Measurements from ENCODE around the gene SPEN. TPM values are rescaled to one million over a fixed set of nuclear protein-coding genes. Genes with fewer than 3 reads are reported as not detected.
"Not testable (repeated sequence)": the region's sequence is repeated elsewhere in the genome, so short reads cannot be mapped to it uniquely, and the experiment has no call there.

Gene SPEN
- total RNA-seq, 1 donor from 2014 or later, result 94.1 TPM

GRCh38 chr1:15826810-15827507, 20.5 kb upstream of the SPEN start:
- Mint-ChIP-seq H3K36me3 (ENCODE audit: low read depth) (peaks cover 4% of the 10 kb centered on the region), H3K27ac (no peak overlapping the region), H3K4me3 (no peak overlapping the region), H3K27me3 (no peaks in the 10 kb centered on the region), H3K4me1 (peaks cover 14% of the 10 kb centered on the region), H3K9me3 (no peaks in the 10 kb centered on the region)
- intact Hi-C loops (cut with micrococcal nuclease), result no loop called here
- no peak for DNase-seq

GRCh38 chr1:15827567-15827966, 19.9 kb upstream of the SPEN start:
- DNase-seq; intact Hi-C loops (cut with micrococcal nuclease); H3K4me3 Mint-ChIP-seq; H3K36me3 Mint-ChIP-seq (ENCODE audit: low read depth); H3K9me3 Mint-ChIP-seq; H3K27me3 Mint-ChIP-seq; H3K27ac Mint-ChIP-seq: not testable (repeated sequence)
- H3K4me1 Mint-ChIP-seq, result peaks cover 15% of the 10 kb centered on the region

GRCh38 chr1:15828931-15829330, 18.6 kb upstream of the SPEN start:
- H3K27me3 Mint-ChIP-seq; H3K4me3 Mint-ChIP-seq; DNase-seq; H3K9me3 Mint-ChIP-seq; H3K27ac Mint-ChIP-seq; H3K36me3 Mint-ChIP-seq (ENCODE audit: low read depth); intact Hi-C loops (cut with micrococcal nuclease): not testable (repeated sequence)
- peaks cover 21% of the 10 kb centered on the region for H3K4me1 Mint-ChIP-seq

GRCh38 chr1:15830258-15830657, 17.2 kb upstream of the SPEN start:
- Mint-ChIP-seq H3K27me3 (no peaks in the 10 kb centered on the region), H3K4me1 (peaks cover 26% of the 10 kb centered on the region), H3K27ac (no peak overlapping the region), H3K36me3 (ENCODE audit: low read depth) (peaks cover 4% of the 10 kb centered on the region), H3K9me3 (no peaks in the 10 kb centered on the region), H3K4me3 (no peak overlapping the region)
- intact Hi-C loops (cut with micrococcal nuclease), result loop anchor here (5.0 kb wide), 1 partner anchor 87 kb away; no protein-coding TSS in a partner anchor
- DNase-seq, result no peak

- intact Hi-C loops (cut with micrococcal nuclease), result loop anchor here (5.0 kb wide), 1 partner anchor 84 kb away; no protein-coding TSS in a partner anchor
- no peaks in the 10 kb centered on the region for H3K9me3 Mint-ChIP-seq
- peaks cover 2% of the 10 kb centered on the region for H3K27me3 Mint-ChIP-seq
- peaks cover 37% of the 10 kb centered on the region for H3K4me1 Mint-ChIP-seq
- H3K4me3 Mint-ChIP-seq, result peak overlapping the region; percentile 95
- H3K27ac Mint-ChIP-seq, result peak overlapping the region; percentile 99
- peaks cover 8% of the 10 kb centered on the region for H3K36me3 Mint-ChIP-seq (ENCODE audit: low read depth)
- peak; percentile 85 for DNase-seq
Observed at GRCh38 chr1:15833069-15833679, 14.3 kb upstream of the SPEN start.

- peak overlapping the region; percentile 95 for H3K4me3 Mint-ChIP-seq
- intact Hi-C loops (cut with micrococcal nuclease), result loop anchor here (2.0 to 5.0 kb wide), 2 partner anchors 83 to 309 kb away; partner anchors contain the start of gene CASP9
- H3K36me3 Mint-ChIP-seq (ENCODE audit: low read depth), result peaks cover 8% of the 10 kb centered on the region
- no peaks in the 10 kb centered on the region for H3K9me3 Mint-ChIP-seq
- peaks cover 37% of the 10 kb centered on the region for H3K4me1 Mint-ChIP-seq
- H3K27me3 Mint-ChIP-seq, result peaks cover 2% of the 10 kb centered on the region
- no peak for DNase-seq
- peak overlapping the region; percentile 99 for H3K27ac Mint-ChIP-seq
Observed at GRCh38 chr1:15833842-15834405, 13.6 kb upstream of the SPEN start.

GRCh38 chr1:15834406-15835204, 12.9 kb upstream of the SPEN start:
- peak; percentile 96 for DNase-seq
- peak overlapping the region; percentile 99 for H3K27ac Mint-ChIP-seq
- H3K9me3 Mint-ChIP-seq, result no peaks in the 10 kb centered on the region
- H3K27me3 Mint-ChIP-seq, result peaks cover 2% of the 10 kb centered on the region
- intact Hi-C loops (cut with micrococcal nuclease), result loop anchor here (1.0 to 5.0 kb wide), 4 partner anchors 13 to 310 kb away; partner anchors contain the start of genes CASP9 and SPEN
- H3K4me1 Mint-ChIP-seq, result peaks cover 36% of the 10 kb centered on the region
- H3K36me3 Mint-ChIP-seq (ENCODE audit: low read depth), result peaks cover 8% of the 10 kb centered on the region
- peak overlapping the region; percentile 95 for H3K4me3 Mint-ChIP-seq

GRCh38 chr1:15835205-15835740, 12.2 kb upstream of the SPEN start:
- no peaks in the 10 kb centered on the region for H3K9me3 Mint-ChIP-seq
- peaks cover 8% of the 10 kb centered on the region for H3K36me3 Mint-ChIP-seq (ENCODE audit: low read depth)
- peak overlapping the region; percentile 99 for H3K27ac Mint-ChIP-seq
- DNase-seq, result no peak
- peaks cover 2% of the 10 kb centered on the region for H3K27me3 Mint-ChIP-seq
- peak overlapping the region; percentile 95 for H3K4me3 Mint-ChIP-seq
- H3K4me1 Mint-ChIP-seq, result peaks cover 31% of the 10 kb centered on the region
- intact Hi-C loops (cut with micrococcal nuclease), result loop anchor here (1.0 to 2.0 kb wide), 3 partner anchors 12 to 310 kb away; partner anchors contain the start of genes CASP9 and SPEN

GRCh38 chr1:15835741-15836510, 11.6 kb upstream of the SPEN start:
- Mint-ChIP-seq H3K4me3 (peak overlapping the region; percentile 95), H3K27me3 (peaks cover 2% of the 10 kb centered on the region), H3K36me3 (ENCODE audit: low read depth) (peaks cover 8% of the 10 kb centered on the region), H3K9me3 (no peaks in the 10 kb centered on the region), H3K27ac (peak overlapping the region; percentile 99), H3K4me1 (peaks cover 29% of the 10 kb centered on the region)
- intact Hi-C loops (cut with micrococcal nuclease), result loop anchor here (1.0 to 2.0 kb wide), 3 partner anchors 11 to 311 kb away; partner anchors contain the start of genes CASP9 and SPEN
- peak; percentile 100 for DNase-seq

GRCh38 chr1:15836511-15836771, 11.1 kb upstream of the SPEN start:
- H3K27me3 Mint-ChIP-seq; DNase-seq; H3K36me3 Mint-ChIP-seq (ENCODE audit: low read depth); H3K9me3 Mint-ChIP-seq; intact Hi-C loops (cut with micrococcal nuclease): not testable (repeated sequence)
- Mint-ChIP-seq H3K4me1 (peaks cover 29% of the 10 kb centered on the region), H3K27ac (peak overlapping the region; percentile 99), H3K4me3 (peak overlapping the region; percentile 95)

GRCh38 chr1:15836772-15837669, 10.5 kb upstream of the SPEN start:
- Mint-ChIP-seq H3K36me3 (ENCODE audit: low read depth) (peaks cover 3% of the 10 kb centered on the region), H3K27me3 (peaks cover 2% of the 10 kb centered on the region), H3K4me1 (peaks cover 25% of the 10 kb centered on the region), H3K4me3 (peak overlapping the region; percentile 95), H3K27ac (peak overlapping the region; percentile 99), H3K9me3 (no peaks in the 10 kb centered on the region)
- intact Hi-C loops (cut with micrococcal nuclease), result no loop called here
- DNase-seq, result peak; percentile 82

- intact Hi-C loops (cut with micrococcal nuclease), result no loop called here
- peaks cover 24% of the 10 kb centered on the region for H3K4me1 Mint-ChIP-seq
- no peak overlapping the region for H3K4me3 Mint-ChIP-seq
- no peaks in the 10 kb centered on the region for H3K9me3 Mint-ChIP-seq
- peaks cover 3% of the 10 kb centered on the region for H3K36me3 Mint-ChIP-seq (ENCODE audit: low read depth)
- no peak for DNase-seq
- H3K27ac Mint-ChIP-seq, result no peak overlapping the region
- peaks cover 2% of the 10 kb centered on the region for H3K27me3 Mint-ChIP-seq
Observed at GRCh38 chr1:15837931-15838330, 9.6 kb upstream of the SPEN start.

Data from activated CD4-positive, alpha-beta T cell treated with anti-CD3 and anti-CD28 coated beads, Interleukin-2, amount 10 ng/mL, durations not matched to agents 24 days and 14 days (primary cell).